ENCODE measurements around the gene ABCA9.

GRCh38 chr17:69093995-69094394 is 33.3 kb upstream of the ABCA9 start:
- no peak for TF ChIP-seq POLR2A (IDR thresholded peaks at IDR 0.05)
- TF ChIP-seq CTCF (IDR thresholded peaks at IDR 0.05), result no peak

All from adrenal gland (tissue), 5 donors.